Activated naive CD8-positive, alpha-beta T cell treated with anti-CD3 and anti-CD28 coated beads, Interleukin-2, amount 50 U/mL, for 24 hours (primary cell): Measurements from ENCODE around the gene ZNF579.
"Not testable (repeated sequence)": the region's sequence is repeated elsewhere in the genome, so short reads cannot be mapped to it uniquely, and the experiment has no call there.

ENCODE experiments used
- ATAC-seq: fragments of 150-1000 bp; cut with Tn5 transposase; one replicate; pipeline ENCODE4 v1.10.0; 2021
- DNase-seq: peaks from one replicate; pipeline ENCODE4 v3.0.0; 2021
- H3K27ac Mint-ChIP-seq: one replicate; pipeline ENCODE4 v1.8.0; 2021; ENCODE audit warnings: mild to moderate bottlenecking, mixed read lengths
- H3K27me3 Mint-ChIP-seq: one replicate; pipeline ENCODE4 v1.8.0; 2021; ENCODE audit warnings: mixed read lengths
- H3K36me3 Mint-ChIP-seq: one replicate; pipeline ENCODE4 v1.8.0; 2021; ENCODE audit warnings: low read depth, mixed read lengths
- H3K4me1 Mint-ChIP-seq: one replicate; pipeline ENCODE4 v1.8.0; 2021; ENCODE audit warnings: mixed read lengths
- H3K4me3 Mint-ChIP-seq: one replicate; pipeline ENCODE4 v1.8.0; 2021; ENCODE audit warnings: mild to moderate bottlenecking, moderate library complexity, mixed read lengths
- H3K9me3 Mint-ChIP-seq: one replicate; pipeline ENCODE4 v1.8.0; 2021; ENCODE audit warnings: mixed read lengths

The ZNF579 gene

GRCh38 chr19:55536951-55537740 is 43.5 kb downstream of the ZNF579 start, which contains the start of gene SBK2:
SBK2 (minus strand) TSS chr19:55537133; CDS start chr19:55536294, 839 bp downstream.
- Mint-ChIP-seq H3K27me3 (no peaks in the 10 kb centered on the region), H3K4me1 (no peaks in the 10 kb centered on the region), H3K36me3 (no peaks in the 10 kb centered on the region), H3K9me3 (no peaks in the 10 kb centered on the region), H3K27ac (no peak within 1 kb of the TSS), H3K4me3 (no peak within 1 kb of the TSS)
- DNase-seq (no peak), ATAC-seq (no peak)

- no peak for DNase-seq
- no peaks in the 10 kb centered on the region for H3K9me3 Mint-ChIP-seq
- no peak overlapping the region for H3K4me3 Mint-ChIP-seq
- H3K4me1 Mint-ChIP-seq: no peaks in the 10 kb centered on the region
- no peaks in the 10 kb centered on the region for H3K36me3 Mint-ChIP-seq
- no peak overlapping the region for H3K27ac Mint-ChIP-seq
- ATAC-seq: no peak
- no peaks in the 10 kb centered on the region for H3K27me3 Mint-ChIP-seq
These were observed 44.3 kb downstream of the ZNF579 start for GRCh38 chr19:55536366-55536765.

GRCh38 chr19:55535965-55536350 is 44.7 kb downstream of the ZNF579 start:
- Mint-ChIP-seq H3K4me1 (no peaks in the 10 kb centered on the region), H3K27ac (no peak overlapping the region), H3K9me3 (no peaks in the 10 kb centered on the region), H3K27me3 (no peaks in the 10 kb centered on the region), H3K36me3 (no peaks in the 10 kb centered on the region), H3K4me3 (no peak overlapping the region)
- DNase-seq: no peak
- no peak for ATAC-seq

- no peak overlapping the region for H3K27ac Mint-ChIP-seq
These were observed 45.3 kb downstream of the ZNF579 start for GRCh38 chr19:55535173-55535964.

GRCh38 chr19:55534280-55534679 is 46.4 kb downstream of the ZNF579 start:
- not testable (repeated sequence) for H3K9me3 Mint-ChIP-seq, H3K27me3 Mint-ChIP-seq, DNase-seq, ATAC-seq, H3K4me3 Mint-ChIP-seq, H3K36me3 Mint-ChIP-seq, H3K27ac Mint-ChIP-seq, H3K4me1 Mint-ChIP-seq

More at GRCh38 chr19:55535173-55535964, 45.3 kb downstream of the ZNF579 start:
- DNase-seq: no peak
- no peak overlapping the region for H3K4me3 Mint-ChIP-seq
- H3K9me3 Mint-ChIP-seq: no peaks in the 10 kb centered on the region
- ATAC-seq: no peak
- H3K36me3 Mint-ChIP-seq: no peaks in the 10 kb centered on the region
- H3K27me3 Mint-ChIP-seq: no peaks in the 10 kb centered on the region
- no peaks in the 10 kb centered on the region for H3K4me1 Mint-ChIP-seq

GRCh38 chr19:55530996-55531395 is 49.7 kb downstream of the ZNF579 start:
- H3K27me3 Mint-ChIP-seq: no peaks in the 10 kb centered on the region
- no peak overlapping the region for H3K27ac Mint-ChIP-seq
- no peak for ATAC-seq

GRCh38 chr19:55529636-55530234 is 50.9 kb downstream of the ZNF579 start:
- H3K9me3 Mint-ChIP-seq: no peaks in the 10 kb centered on the region

More at GRCh38 chr19:55530996-55531395, 49.7 kb downstream of the ZNF579 start:
- no peaks in the 10 kb centered on the region for H3K36me3 Mint-ChIP-seq
- no peaks in the 10 kb centered on the region for H3K4me1 Mint-ChIP-seq
- H3K4me3 Mint-ChIP-seq: no peak overlapping the region
- no peak for DNase-seq
- no peaks in the 10 kb centered on the region for H3K9me3 Mint-ChIP-seq

GRCh38 chr19:55528030-55528803 is 52.4 kb downstream of the ZNF579 start:
- Mint-ChIP-seq H3K27ac (no peak overlapping the region), H3K9me3 (no peaks in the 10 kb centered on the region), H3K4me3 (no peak overlapping the region), H3K4me1 (no peaks in the 10 kb centered on the region), H3K36me3 (no peaks in the 10 kb centered on the region), H3K27me3 (peaks cover 5% of the 10 kb centered on the region)
- DNase-seq (no peak), ATAC-seq (no peak)

More at GRCh38 chr19:55529636-55530234, 50.9 kb downstream of the ZNF579 start:
- peaks cover 5% of the 10 kb centered on the region for H3K27me3 Mint-ChIP-seq
- DNase-seq: no peak
- H3K36me3 Mint-ChIP-seq: no peaks in the 10 kb centered on the region
- no peaks in the 10 kb centered on the region for H3K4me1 Mint-ChIP-seq
- no peak overlapping the region for H3K27ac Mint-ChIP-seq
- H3K4me3 Mint-ChIP-seq: no peak overlapping the region
- ATAC-seq: no peak

GRCh38 chr19:55527197-55528029 is 53.2 kb downstream of the ZNF579 start:
- ATAC-seq (no peak), DNase-seq (no peak)
- Mint-ChIP-seq H3K4me1 (no peaks in the 10 kb centered on the region), H3K4me3 (no peak overlapping the region), H3K9me3 (no peaks in the 10 kb centered on the region), H3K36me3 (no peaks in the 10 kb centered on the region), H3K27ac (no peak overlapping the region), H3K27me3 (peaks cover 5% of the 10 kb centered on the region)
